ENCODE measurements around the gene ZNF652.
"Not testable (repeated sequence)": the region's sequence is repeated elsewhere in the genome, so short reads cannot be mapped to it uniquely, and the experiment has no call there.

The ZNF652 gene

GRCh38 chr17:49393491-49394255 lies 31.6 kb upstream of the ZNF652 start:
- H3K4me3 ChIP-seq (ENCODE audit: low read depth, low read length, poor library complexity, severe bottlenecking), result no peak overlapping the region
- no peak overlapping the region for H3K9ac ChIP-seq (ENCODE audit: low read length)
- H3K4me1 ChIP-seq (ENCODE audit: insufficient read depth, low read length, severe bottlenecking), result peaks cover 36% of the 10 kb centered on the region
- no peaks in the 10 kb centered on the region for H3K36me3 ChIP-seq (ENCODE audit: insufficient read depth, low read length)
- no peaks in the 10 kb centered on the region for H3K27me3 ChIP-seq (ENCODE audit: insufficient read depth, low read length)
- TF ChIP-seq CTCF (IDR thresholded peaks at IDR 0.05; ENCODE audit: low read length) (no peak), EZH2 (IDR thresholded peaks at IDR 0.05; ENCODE audit: borderline replicate concordance, low read length) (no peak)
- no peak overlapping the region; the same call in 1 of the 2 replicates for H3K4me2 ChIP-seq (ENCODE audit: low read length)
- no peaks in the 10 kb centered on the region for H3K79me2 ChIP-seq (ENCODE audit: insufficient read depth, low read length)
- H2AFZ ChIP-seq (ENCODE audit: low read length), result no peak overlapping the region
- H3K9me2 ChIP-seq (ENCODE audit: low read depth, low read length), result no peaks in the 10 kb centered on the region
- no peaks in the 10 kb centered on the region for H3K9me3 ChIP-seq (ENCODE audit: low read length)
- H3F3A ChIP-seq (ENCODE audit: insufficient read depth, low read length), result no peaks in the 10 kb centered on the region
- peak overlapping the region; percentile 55 for H3K27ac ChIP-seq (ENCODE audit: low read depth, low read length, poor library complexity, severe bottlenecking)
- H4K20me1 ChIP-seq (ENCODE audit: insufficient read depth, low read length), result no peaks in the 10 kb centered on the region

- Histone ChIP-seq H3K9me3 (ENCODE audit: low read length) (no peaks in the 10 kb centered on the region), H2AFZ (ENCODE audit: low read length) (peak overlapping the region; percentile 36; the same call in 1 of the 2 replicates), H3K4me3 (ENCODE audit: low read depth, low read length, poor library complexity, severe bottlenecking) (peak overlapping the region; percentile 9), H3K27me3 (ENCODE audit: insufficient read depth, low read length) (no peaks in the 10 kb centered on the region), H3K4me1 (ENCODE audit: insufficient read depth, low read length, severe bottlenecking) (peaks cover 51% of the 10 kb centered on the region), H3K9ac (ENCODE audit: low read length) (peak overlapping the region; percentile 13; the same call in 1 of the 2 replicates), H3F3A (ENCODE audit: insufficient read depth, low read length) (no peaks in the 10 kb centered on the region), H4K20me1 (ENCODE audit: insufficient read depth, low read length) (no peaks in the 10 kb centered on the region), H3K4me2 (ENCODE audit: low read length) (peak overlapping the region; percentile 36), H3K27ac (ENCODE audit: low read depth, low read length, poor library complexity, severe bottlenecking) (peak overlapping the region; percentile 47), H3K9me2 (ENCODE audit: low read depth, low read length) (no peaks in the 10 kb centered on the region), H3K36me3 (ENCODE audit: insufficient read depth, low read length) (no peaks in the 10 kb centered on the region), H3K79me2 (ENCODE audit: insufficient read depth, low read length) (no peaks in the 10 kb centered on the region)
- TF ChIP-seq EZH2 (IDR thresholded peaks at IDR 0.05; ENCODE audit: borderline replicate concordance, low read length), result no peak
- no peak for TF ChIP-seq CTCF (IDR thresholded peaks at IDR 0.05; ENCODE audit: low read length)
Measured at GRCh38 chr17:49390548-49391324, 28.7 kb upstream of the ZNF652 start.

GRCh38 chr17:49389514-49390347 lies 27.7 kb upstream of the ZNF652 start:
- H3K4me3 ChIP-seq (ENCODE audit: low read depth, low read length, poor library complexity, severe bottlenecking); H3K9ac ChIP-seq (ENCODE audit: low read length); H3F3A ChIP-seq (ENCODE audit: insufficient read depth, low read length); H3K9me3 ChIP-seq (ENCODE audit: low read length); H3K79me2 ChIP-seq (ENCODE audit: insufficient read depth, low read length); H3K9me2 ChIP-seq (ENCODE audit: low read depth, low read length); H4K20me1 ChIP-seq (ENCODE audit: insufficient read depth, low read length); H3K27me3 ChIP-seq (ENCODE audit: insufficient read depth, low read length); H3K36me3 ChIP-seq (ENCODE audit: insufficient read depth, low read length): not testable (repeated sequence)
- Histone ChIP-seq H2AFZ (ENCODE audit: low read length) (peak overlapping the region; percentile 36; the same call in 1 of the 2 replicates), H3K27ac (ENCODE audit: low read depth, low read length, poor library complexity, severe bottlenecking) (peak overlapping the region; percentile 47), H3K4me1 (ENCODE audit: insufficient read depth, low read length, severe bottlenecking) (peaks cover 51% of the 10 kb centered on the region), H3K4me2 (ENCODE audit: low read length) (peak overlapping the region; percentile 36)

Measured in OCI-LY1 (cell line).